Measurements from ENCODE around the gene MTG2.

DNA sequence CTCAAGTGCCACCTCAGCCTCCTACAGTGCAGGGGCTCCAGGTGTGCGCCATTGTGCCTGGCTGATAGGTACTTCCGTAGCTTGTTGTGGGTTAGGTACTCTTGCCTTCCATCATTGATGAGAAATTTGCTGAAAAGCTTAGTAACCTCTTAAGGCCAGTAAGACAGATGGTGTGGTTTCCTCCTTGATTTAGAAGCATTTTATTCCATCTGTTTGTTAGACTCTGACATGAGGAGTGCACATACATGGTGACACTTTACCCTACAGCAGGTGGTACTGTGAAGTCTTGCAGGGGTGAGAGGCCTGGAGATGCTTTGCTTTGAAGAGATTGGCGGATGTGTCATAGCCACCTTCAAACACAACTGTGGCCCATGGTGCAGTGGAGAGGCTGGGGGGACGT lies 14.8 kb upstream of the MTG2 start:
- no peak for TF ChIP-seq CTCF (conservative IDR thresholded peaks at IDR 0.05; ENCODE audit: low read depth in 2 of 2)
- TF ChIP-seq EZH2phosphoT487 (IDR thresholded peaks at IDR 0.05; ENCODE audit: unreplicated experiment) = no peak
- TF ChIP-seq ETS1 (IDR thresholded peaks at IDR 0.05) = no peak
- TF ChIP-seq POLR2AphosphoS5 (IDR thresholded peaks at IDR 0.05; ENCODE audit: low read depth) = no peak
- TF ChIP-seq CREB1 (CRISPR knock-in tag; IDR thresholded peaks at IDR 0.05; ENCODE audit: low read depth) = no peak
- no peak for TF ChIP-seq EZH2 (IDR thresholded peaks at IDR 0.05; ENCODE audit: low read depth, unreplicated experiment)
- TF ChIP-seq JUNB (IDR thresholded peaks at IDR 0.05; ENCODE audit: unreplicated experiment) = no peak
- TF ChIP-seq REST (IDR thresholded peaks at IDR 0.05; ENCODE audit: unreplicated experiment) = no peak
- no peak for TF ChIP-seq ZNF331 (CRISPR knock-in tag; IDR thresholded peaks at IDR 0.05; ENCODE audit: low read depth)
- TF ChIP-seq ZNF114 (CRISPR knock-in tag; IDR thresholded peaks at IDR 0.05) = no peak
- TF ChIP-seq STAT1 (IDR thresholded peaks at IDR 0.05; ENCODE audit: unreplicated experiment) = no peak
- TF ChIP-seq NANOG (IDR thresholded peaks at IDR 0.05; ENCODE audit: borderline replicate concordance) = no peak
- TF ChIP-seq, protein P1, sequence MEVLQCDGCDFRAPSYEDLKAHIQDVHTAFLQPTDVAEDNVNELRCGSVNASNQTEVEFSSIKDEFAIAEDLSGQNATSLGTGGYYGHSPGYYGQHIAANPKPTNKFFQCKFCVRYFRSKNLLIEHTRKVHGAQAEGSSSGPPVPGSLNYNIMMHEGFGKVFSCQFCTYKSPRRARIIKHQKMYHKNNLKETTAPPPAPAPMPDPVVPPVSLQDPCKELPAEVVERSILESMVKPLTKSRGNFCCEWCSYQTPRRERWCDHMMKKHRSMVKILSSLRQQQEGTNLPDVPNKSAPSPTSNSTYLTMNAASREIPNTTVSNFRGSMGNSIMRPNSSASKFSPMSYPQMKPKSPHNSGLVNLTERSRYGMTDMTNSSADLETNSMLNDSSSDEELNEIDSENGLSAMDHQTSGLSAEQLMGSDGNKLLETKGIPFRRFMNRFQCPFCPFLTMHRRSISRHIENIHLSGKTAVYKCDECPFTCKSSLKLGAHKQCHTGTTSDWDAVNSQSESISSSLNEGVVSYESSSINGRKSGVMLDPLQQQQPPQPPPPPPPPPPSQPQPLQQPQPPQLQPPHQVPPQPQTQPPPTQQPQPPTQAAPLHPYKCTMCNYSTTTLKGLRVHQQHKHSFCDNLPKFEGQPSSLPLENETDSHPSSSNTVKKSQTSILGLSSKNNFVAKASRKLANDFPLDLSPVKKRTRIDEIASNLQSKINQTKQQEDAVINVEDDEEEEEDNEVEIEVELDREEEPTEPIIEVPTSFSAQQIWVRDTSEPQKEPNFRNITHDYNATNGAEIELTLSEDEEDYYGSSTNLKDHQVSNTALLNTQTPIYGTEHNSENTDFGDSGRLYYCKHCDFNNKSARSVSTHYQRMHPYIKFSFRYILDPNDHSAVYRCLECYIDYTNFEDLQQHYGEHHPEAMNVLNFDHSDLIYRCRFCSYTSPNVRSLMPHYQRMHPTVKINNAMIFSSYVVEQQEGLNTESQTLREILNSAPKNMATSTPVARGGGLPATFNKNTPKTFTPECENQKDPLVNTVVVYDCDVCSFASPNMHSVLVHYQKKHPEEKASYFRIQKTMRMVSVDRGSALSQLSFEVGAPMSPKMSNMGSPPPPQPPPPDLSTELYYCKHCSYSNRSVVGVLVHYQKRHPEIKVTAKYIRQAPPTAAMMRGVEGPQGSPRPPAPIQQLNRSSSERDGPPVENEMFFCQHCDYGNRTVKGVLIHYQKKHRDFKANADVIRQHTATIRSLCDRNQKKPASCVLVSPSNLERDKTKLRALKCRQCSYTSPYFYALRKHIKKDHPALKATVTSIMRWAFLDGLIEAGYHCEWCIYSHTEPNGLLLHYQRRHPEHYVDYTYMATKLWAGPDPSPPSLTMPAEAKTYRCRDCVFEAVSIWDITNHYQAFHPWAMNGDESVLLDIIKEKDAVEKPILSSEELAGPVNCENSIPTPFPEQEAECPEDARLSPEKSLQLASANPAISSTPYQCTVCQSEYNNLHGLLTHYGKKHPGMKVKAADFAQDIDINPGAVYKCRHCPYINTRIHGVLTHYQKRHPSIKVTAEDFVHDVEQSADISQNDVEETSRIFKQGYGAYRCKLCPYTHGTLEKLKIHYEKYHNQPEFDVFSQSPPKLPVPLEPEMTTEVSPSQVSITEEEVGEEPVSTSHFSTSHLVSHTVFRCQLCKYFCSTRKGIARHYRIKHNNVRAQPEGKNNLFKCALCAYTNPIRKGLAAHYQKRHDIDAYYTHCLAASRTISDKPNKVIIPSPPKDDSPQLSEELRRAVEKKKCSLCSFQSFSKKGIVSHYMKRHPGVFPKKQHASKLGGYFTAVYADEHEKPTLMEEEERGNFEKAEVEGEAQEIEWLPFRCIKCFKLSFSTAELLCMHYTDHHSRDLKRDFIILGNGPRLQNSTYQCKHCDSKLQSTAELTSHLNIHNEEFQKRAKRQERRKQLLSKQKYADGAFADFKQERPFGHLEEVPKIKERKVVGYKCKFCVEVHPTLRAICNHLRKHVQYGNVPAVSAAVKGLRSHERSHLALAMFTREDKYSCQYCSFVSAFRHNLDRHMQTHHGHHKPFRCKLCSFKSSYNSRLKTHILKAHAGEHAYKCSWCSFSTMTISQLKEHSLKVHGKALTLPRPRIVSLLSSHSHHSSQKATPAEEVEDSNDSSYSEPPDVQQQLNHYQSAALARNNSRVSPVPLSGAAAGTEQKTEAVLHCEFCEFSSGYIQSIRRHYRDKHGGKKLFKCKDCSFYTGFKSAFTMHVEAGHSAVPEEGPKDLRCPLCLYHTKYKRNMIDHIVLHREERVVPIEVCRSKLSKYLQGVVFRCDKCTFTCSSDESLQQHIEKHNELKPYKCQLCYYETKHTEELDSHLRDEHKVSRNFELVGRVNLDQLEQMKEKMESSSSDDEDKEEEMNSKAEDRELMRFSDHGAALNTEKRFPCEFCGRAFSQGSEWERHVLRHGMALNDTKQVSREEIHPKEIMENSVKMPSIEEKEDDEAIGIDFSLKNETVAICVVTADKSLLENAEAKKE (CRISPR knock-in tag; IDR thresholded peaks at IDR 0.05) = no peak

Data from GM23338 (cell line).